Measurements from ENCODE around the gene UNC45B.
"Not testable (repeated sequence)": the region's sequence is repeated elsewhere in the genome, so short reads cannot be mapped to it uniquely, and the experiment has no call there.

Gene UNC45B

GRCh38 chr17:35229638-35230037 is 82.0 kb downstream of the UNC45B start:
- Histone ChIP-seq H3K27me3 (ENCODE audit: control insufficient read depth, low read length) (peaks cover 6% of the 10 kb centered on the region), H3K4me2 (ENCODE audit: low read length) (no peak overlapping the region), H3K4me3 (ENCODE audit: low read length) (no peak overlapping the region), H4K20me1 (ENCODE audit: control insufficient read depth, insufficient read depth, low read depth, low read length) (no peaks in the 10 kb centered on the region), H3K4me1 (ENCODE audit: control insufficient read depth, low read length) (no peaks in the 10 kb centered on the region), H3F3A (ENCODE audit: control insufficient read depth, insufficient read depth) (no peaks in the 10 kb centered on the region), H3K27ac (ENCODE audit: low read depth, low read length) (no peak overlapping the region), H3K9me3 (ENCODE audit: control insufficient read depth, insufficient read depth, low read length) (no peaks in the 10 kb centered on the region), H3K79me2 (ENCODE audit: control insufficient read depth, low read length) (no peaks in the 10 kb centered on the region), H3K36me3 (ENCODE audit: control insufficient read depth, low read length) (no peaks in the 10 kb centered on the region), H3K9me2 (replicated peaks; ENCODE audit: control insufficient read depth, low read length) (no peaks in the 10 kb centered on the region)
- no peak for TF ChIP-seq EZH2phosphoT487 (IDR thresholded peaks at IDR 0.05; ENCODE audit: borderline replicate concordance, low read length)
- TF ChIP-seq, protein P1, sequence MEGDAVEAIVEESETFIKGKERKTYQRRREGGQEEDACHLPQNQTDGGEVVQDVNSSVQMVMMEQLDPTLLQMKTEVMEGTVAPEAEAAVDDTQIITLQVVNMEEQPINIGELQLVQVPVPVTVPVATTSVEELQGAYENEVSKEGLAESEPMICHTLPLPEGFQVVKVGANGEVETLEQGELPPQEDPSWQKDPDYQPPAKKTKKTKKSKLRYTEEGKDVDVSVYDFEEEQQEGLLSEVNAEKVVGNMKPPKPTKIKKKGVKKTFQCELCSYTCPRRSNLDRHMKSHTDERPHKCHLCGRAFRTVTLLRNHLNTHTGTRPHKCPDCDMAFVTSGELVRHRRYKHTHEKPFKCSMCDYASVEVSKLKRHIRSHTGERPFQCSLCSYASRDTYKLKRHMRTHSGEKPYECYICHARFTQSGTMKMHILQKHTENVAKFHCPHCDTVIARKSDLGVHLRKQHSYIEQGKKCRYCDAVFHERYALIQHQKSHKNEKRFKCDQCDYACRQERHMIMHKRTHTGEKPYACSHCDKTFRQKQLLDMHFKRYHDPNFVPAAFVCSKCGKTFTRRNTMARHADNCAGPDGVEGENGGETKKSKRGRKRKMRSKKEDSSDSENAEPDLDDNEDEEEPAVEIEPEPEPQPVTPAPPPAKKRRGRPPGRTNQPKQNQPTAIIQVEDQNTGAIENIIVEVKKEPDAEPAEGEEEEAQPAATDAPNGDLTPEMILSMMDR (IDR thresholded peaks at IDR 0.05; ENCODE audit: low read depth, low read length, poor library complexity, severe bottlenecking): no peak

GRCh38 chr17:35234315-35234714 is 86.7 kb downstream of the UNC45B start:
- H3K4me1 ChIP-seq (ENCODE audit: control insufficient read depth, low read length); H3F3A ChIP-seq (ENCODE audit: control insufficient read depth, insufficient read depth); H3K9me3 ChIP-seq (ENCODE audit: control insufficient read depth, insufficient read depth, low read length); H3K4me3 ChIP-seq (ENCODE audit: low read length); H3K79me2 ChIP-seq (ENCODE audit: control insufficient read depth, low read length); H3K9me2 ChIP-seq (replicated peaks; ENCODE audit: control insufficient read depth, low read length); H3K27ac ChIP-seq (ENCODE audit: low read depth, low read length); H3K4me2 ChIP-seq (ENCODE audit: low read length); H4K20me1 ChIP-seq (ENCODE audit: control insufficient read depth, insufficient read depth, low read depth, low read length); H3K27me3 ChIP-seq (ENCODE audit: control insufficient read depth, low read length); H3K36me3 ChIP-seq (ENCODE audit: control insufficient read depth, low read length): not testable (repeated sequence)

- H3K4me1 ChIP-seq (ENCODE audit: control insufficient read depth, low read length): no peaks in the 10 kb centered on the region
- H3F3A ChIP-seq (ENCODE audit: control insufficient read depth, insufficient read depth): no peaks in the 10 kb centered on the region
- H3K27ac ChIP-seq (ENCODE audit: low read depth, low read length): no peak overlapping the region
- peaks cover 9% of the 10 kb centered on the region for H3K27me3 ChIP-seq (ENCODE audit: control insufficient read depth, low read length)
- H4K20me1 ChIP-seq (ENCODE audit: control insufficient read depth, insufficient read depth, low read depth, low read length): no peaks in the 10 kb centered on the region
- no peak overlapping the region for H3K4me3 ChIP-seq (ENCODE audit: low read length)
- no peak overlapping the region for H3K4me2 ChIP-seq (ENCODE audit: low read length)
- no peaks in the 10 kb centered on the region for H3K9me2 ChIP-seq (replicated peaks; ENCODE audit: control insufficient read depth, low read length)
- H3K36me3 ChIP-seq (ENCODE audit: control insufficient read depth, low read length): no peaks in the 10 kb centered on the region
- TF ChIP-seq EZH2phosphoT487 (IDR thresholded peaks at IDR 0.05; ENCODE audit: borderline replicate concordance, low read length): no peak
- TF ChIP-seq, protein P1 (IDR thresholded peaks at IDR 0.05; ENCODE audit: low read depth, low read length, poor library complexity, severe bottlenecking): no peak
- no peaks in the 10 kb centered on the region for H3K79me2 ChIP-seq (ENCODE audit: control insufficient read depth, low read length)
- no peaks in the 10 kb centered on the region for H3K9me3 ChIP-seq (ENCODE audit: control insufficient read depth, insufficient read depth, low read length)
Observed at GRCh38 chr17:35235289-35235688, 87.7 kb downstream of the UNC45B start.

- H3K27me3 ChIP-seq (ENCODE audit: control insufficient read depth, low read length): peaks cover 9% of the 10 kb centered on the region
- H4K20me1 ChIP-seq (ENCODE audit: control insufficient read depth, insufficient read depth, low read depth, low read length): no peaks in the 10 kb centered on the region
- H3F3A ChIP-seq (ENCODE audit: control insufficient read depth, insufficient read depth): no peaks in the 10 kb centered on the region
- H3K4me2 ChIP-seq (ENCODE audit: low read length): no peak overlapping the region
- H3K4me3 ChIP-seq (ENCODE audit: low read length): no peak overlapping the region
- H3K36me3 ChIP-seq (ENCODE audit: control insufficient read depth, low read length): no peaks in the 10 kb centered on the region
- no peaks in the 10 kb centered on the region for H3K4me1 ChIP-seq (ENCODE audit: control insufficient read depth, low read length)
- H3K9me2 ChIP-seq (replicated peaks; ENCODE audit: control insufficient read depth, low read length): no peaks in the 10 kb centered on the region
- no peaks in the 10 kb centered on the region for H3K79me2 ChIP-seq (ENCODE audit: control insufficient read depth, low read length)
- H3K9me3 ChIP-seq (ENCODE audit: control insufficient read depth, insufficient read depth, low read length): no peaks in the 10 kb centered on the region
- H3K27ac ChIP-seq (ENCODE audit: low read depth, low read length): no peak overlapping the region
- no peak for TF ChIP-seq EZH2phosphoT487 (IDR thresholded peaks at IDR 0.05; ENCODE audit: borderline replicate concordance, low read length)
Observed at GRCh38 chr17:35235917-35236316, 88.3 kb downstream of the UNC45B start.

Measured in DOHH2 (cell line).